ENCODE data around the gene SNX1.
A peak's percentile ranks its signal among the peaks of the same experiment; 100 is the strongest.

The SNX1 gene

DNA sequence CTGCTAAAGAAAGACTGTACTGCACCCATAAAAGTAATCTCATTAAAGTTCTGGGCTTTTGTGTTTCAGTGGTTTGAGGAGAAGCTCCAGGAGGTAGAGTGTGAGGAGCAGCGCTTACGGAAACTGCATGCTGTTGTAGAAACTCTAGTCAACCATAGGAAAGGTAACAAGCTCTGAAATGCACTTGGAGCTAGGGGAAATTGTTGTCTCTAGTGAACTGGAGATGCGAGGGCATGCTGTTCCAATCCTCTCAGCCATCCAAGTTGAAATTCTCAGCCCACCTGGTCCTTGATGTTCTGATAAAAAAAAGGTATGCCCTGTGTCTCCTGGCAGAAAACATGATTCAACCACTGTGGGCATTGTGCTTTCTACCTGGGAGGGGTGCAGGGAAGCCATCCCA, 34.4 kb downstream of the SNX1 start:
- in situ Hi-C loops (cut with HindIII; ENCODE audit: low sequenced_read_pairs): no loop called here

DNA sequence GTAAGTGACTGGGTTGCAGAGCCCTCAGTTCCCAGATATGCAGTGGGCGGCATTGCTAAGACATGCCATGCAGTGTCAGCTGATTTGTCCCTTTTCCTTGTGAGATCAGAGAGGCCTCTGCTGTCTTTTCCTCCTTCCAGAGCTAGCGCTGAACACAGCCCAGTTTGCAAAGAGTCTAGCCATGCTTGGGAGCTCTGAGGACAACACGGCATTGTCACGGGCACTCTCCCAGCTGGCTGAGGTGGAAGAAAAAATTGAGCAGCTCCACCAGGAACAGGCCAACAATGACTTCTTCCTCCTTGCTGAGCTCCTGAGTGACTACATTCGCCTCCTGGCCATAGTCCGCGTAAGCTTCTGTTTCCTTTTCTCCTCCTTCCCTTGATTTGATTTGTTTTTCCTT, 35.8 kb downstream of the SNX1 start:
- TF ChIP-seq, protein P1, sequence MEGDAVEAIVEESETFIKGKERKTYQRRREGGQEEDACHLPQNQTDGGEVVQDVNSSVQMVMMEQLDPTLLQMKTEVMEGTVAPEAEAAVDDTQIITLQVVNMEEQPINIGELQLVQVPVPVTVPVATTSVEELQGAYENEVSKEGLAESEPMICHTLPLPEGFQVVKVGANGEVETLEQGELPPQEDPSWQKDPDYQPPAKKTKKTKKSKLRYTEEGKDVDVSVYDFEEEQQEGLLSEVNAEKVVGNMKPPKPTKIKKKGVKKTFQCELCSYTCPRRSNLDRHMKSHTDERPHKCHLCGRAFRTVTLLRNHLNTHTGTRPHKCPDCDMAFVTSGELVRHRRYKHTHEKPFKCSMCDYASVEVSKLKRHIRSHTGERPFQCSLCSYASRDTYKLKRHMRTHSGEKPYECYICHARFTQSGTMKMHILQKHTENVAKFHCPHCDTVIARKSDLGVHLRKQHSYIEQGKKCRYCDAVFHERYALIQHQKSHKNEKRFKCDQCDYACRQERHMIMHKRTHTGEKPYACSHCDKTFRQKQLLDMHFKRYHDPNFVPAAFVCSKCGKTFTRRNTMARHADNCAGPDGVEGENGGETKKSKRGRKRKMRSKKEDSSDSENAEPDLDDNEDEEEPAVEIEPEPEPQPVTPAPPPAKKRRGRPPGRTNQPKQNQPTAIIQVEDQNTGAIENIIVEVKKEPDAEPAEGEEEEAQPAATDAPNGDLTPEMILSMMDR (IDR thresholded peaks at IDR 0.05; ENCODE audit: low read depth, low read length): no peak
- in situ Hi-C loops (cut with HindIII; ENCODE audit: low sequenced_read_pairs): no loop called here
- no peak for DNase-seq (ENCODE audit: low read depth, low spot score)
- H3K4me3 ChIP-seq (ENCODE audit: low read depth, low read length): no peak overlapping the region

More for the DNA sequence above, 34.4 kb downstream of the SNX1 start:
- TF ChIP-seq, protein P1 (IDR thresholded peaks at IDR 0.05; ENCODE audit: low read depth, low read length): no peak
- no peak overlapping the region for H3K4me3 ChIP-seq (ENCODE audit: low read depth, low read length)
- DNase-seq (ENCODE audit: low read depth, low spot score): no peak

DNA sequence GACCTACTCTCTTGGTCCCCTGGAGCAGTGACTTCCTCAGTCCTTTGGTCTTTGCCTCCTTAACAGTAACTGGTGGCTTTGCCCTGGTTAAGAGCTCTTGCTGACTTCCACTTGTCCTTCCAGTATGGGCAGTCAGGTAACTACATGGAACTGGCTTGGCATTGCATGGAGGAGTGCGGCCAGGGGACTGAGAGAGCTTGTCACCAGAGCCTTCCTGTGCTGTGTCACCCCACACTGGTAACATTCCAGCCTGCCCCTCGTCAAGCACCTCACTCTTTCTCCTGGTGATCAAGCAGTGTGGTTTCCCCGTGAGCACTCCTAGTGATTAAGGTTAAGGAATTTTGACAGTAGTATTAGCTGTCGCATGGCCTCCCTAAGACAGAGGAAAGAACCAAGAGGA, 36.4 kb downstream of the SNX1 start:
- no peak overlapping the region for H3K4me3 ChIP-seq (ENCODE audit: low read depth, low read length)
- in situ Hi-C loops (cut with HindIII; ENCODE audit: low sequenced_read_pairs): no loop called here
- DNase-seq (ENCODE audit: low read depth, low spot score): no peak
- TF ChIP-seq, protein P1 (IDR thresholded peaks at IDR 0.05; ENCODE audit: low read depth, low read length): no peak

DNA sequence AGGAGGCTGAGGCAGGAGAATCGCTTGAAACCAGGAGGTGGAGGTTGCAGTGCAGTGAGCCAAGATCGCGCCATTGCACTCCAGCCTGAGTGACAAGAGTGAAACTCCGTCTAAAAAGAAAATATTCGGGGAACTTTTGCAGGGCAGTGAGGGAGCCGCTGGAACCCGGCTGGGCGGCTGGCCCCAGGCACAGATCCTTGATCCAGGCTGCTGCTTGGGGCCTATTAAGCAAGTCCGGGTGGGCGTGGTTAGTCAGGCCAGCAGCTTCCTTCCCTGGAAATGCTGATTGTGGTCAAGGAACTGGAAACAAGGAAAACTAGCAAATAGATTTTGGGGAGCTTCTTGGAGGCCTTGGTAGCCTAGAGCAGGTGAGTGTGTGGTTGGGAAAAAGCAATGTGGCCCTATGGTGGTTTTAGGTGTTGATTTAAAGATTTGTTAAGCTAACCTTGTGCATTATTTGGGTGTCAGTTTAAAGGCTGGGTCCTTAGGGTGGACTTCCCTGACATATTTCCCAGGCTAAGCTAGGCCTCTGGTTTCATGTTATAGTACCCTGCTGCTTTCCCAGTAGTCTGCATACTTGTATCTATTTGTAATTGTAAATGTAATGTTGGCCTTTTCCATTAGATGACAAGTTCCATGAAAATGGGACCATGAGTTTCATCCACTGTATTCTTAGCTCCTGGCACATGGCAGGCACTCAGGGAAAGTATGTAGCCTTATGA, 38.0 kb downstream of the SNX1 start:
- in situ Hi-C loops (cut with HindIII; ENCODE audit: low sequenced_read_pairs): no loop called here
- DNase-seq (ENCODE audit: low read depth, low spot score): no peak
- TF ChIP-seq, protein P1 (IDR thresholded peaks at IDR 0.05; ENCODE audit: low read depth, low read length): no peak

GRCh38 chr15:64134345-64134829, 38.6 kb downstream of the SNX1 start:
- DNase-seq (ENCODE audit: low read depth, low spot score): peak; percentile 38
- no peak overlapping the region for H3K4me3 ChIP-seq (ENCODE audit: low read depth, low read length)
- in situ Hi-C loops (cut with HindIII; ENCODE audit: low sequenced_read_pairs): no loop called here
- TF ChIP-seq, protein P1 (IDR thresholded peaks at IDR 0.05; ENCODE audit: low read depth, low read length): no peak

More for the DNA sequence above, 38.0 kb downstream of the SNX1 start:
- no peak overlapping the region for H3K4me3 ChIP-seq (ENCODE audit: low read depth, low read length)

DNA sequence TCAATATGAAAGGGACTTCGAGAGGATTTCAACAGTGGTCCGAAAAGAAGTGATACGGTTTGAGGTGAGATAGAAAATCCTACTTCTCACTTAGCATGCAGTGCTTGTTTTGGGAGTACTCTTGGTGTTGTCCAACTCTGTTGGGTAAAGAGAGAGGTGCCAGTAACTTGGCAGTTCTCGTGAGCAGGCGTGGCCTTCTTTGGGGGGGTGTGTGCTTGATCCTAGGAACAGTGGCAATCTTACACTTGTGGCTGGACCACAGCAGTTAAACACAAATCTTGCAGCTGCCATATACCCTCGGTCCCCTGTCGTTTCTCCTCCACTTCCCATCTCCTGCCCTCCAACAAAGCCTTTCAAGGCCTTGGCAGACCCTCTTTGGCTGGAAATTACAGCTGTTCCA, 40.6 kb downstream of the SNX1 start:
- TF ChIP-seq, protein P1 (IDR thresholded peaks at IDR 0.05; ENCODE audit: low read depth, low read length): no peak
- H3K4me3 ChIP-seq (ENCODE audit: low read depth, low read length): no peak overlapping the region
- no peak for DNase-seq (ENCODE audit: low read depth, low spot score)
- in situ Hi-C loops (cut with HindIII; ENCODE audit: low sequenced_read_pairs): no loop called here
